Trophoblast cell (in vitro differentiated cells and primary cell): ENCODE data around the gene BCAS2.

Experiments used
- DNase-seq, 2 donors: peaks; one replicate each; pipeline ENCODE4 v3.0.0-alpha.2; 2016
- H2AFZ ChIP-seq: 2 replicates; pipeline ENCODE4 v1.6.1; 2013; ENCODE audit warnings: low read length, moderate library complexity, mild to moderate bottlenecking; ENCODE audit not compliant: insufficient read depth, poor library complexity
- H2AK5ac ChIP-seq: 2 replicates; pipeline ENCODE4 v1.6.1; 2013; ENCODE audit warnings: mild to moderate bottlenecking, low read length
- H2BK120ac ChIP-seq: 2 replicates; pipeline ENCODE4 v1.6.1; 2013; ENCODE audit warnings: low read length, mild to moderate bottlenecking, moderate library complexity; ENCODE audit not compliant: insufficient read depth, poor library complexity
- H2BK12ac ChIP-seq: 2 replicates; pipeline ENCODE4 v1.6.1; 2013; ENCODE audit warnings: mild to moderate bottlenecking, low read length, moderate library complexity
- H2BK5ac ChIP-seq: 2 replicates; pipeline ENCODE4 v1.6.1; 2013; ENCODE audit warnings: low read length, low read depth, moderate library complexity, mild to moderate bottlenecking; ENCODE audit not compliant: poor library complexity
- H3K14ac ChIP-seq: 2 replicates; pipeline ENCODE4 v1.6.1; 2013; ENCODE audit warnings: mild to moderate bottlenecking, low read length
- H3K18ac ChIP-seq: 2 replicates; pipeline ENCODE4 v1.6.1; 2013; ENCODE audit warnings: mild to moderate bottlenecking, low read length
- H3K23ac ChIP-seq: 2 replicates; pipeline ENCODE4 v1.6.1; 2013; ENCODE audit warnings: low read length
- H3K27ac ChIP-seq: 2 replicates; pipeline ENCODE4 v1.5.1; 2013; ENCODE audit warnings: low read depth, mild to moderate bottlenecking, inconsistent platforms, low read length, moderate library complexity
- H3K27me3 ChIP-seq: 2 replicates; pipeline ENCODE4 v1.6.1; 2013; ENCODE audit warnings: inconsistent platforms, mild to moderate bottlenecking, low read length, moderate library complexity; ENCODE audit not compliant: insufficient read depth
- H3K36me3 ChIP-seq, 2 experiments: 1 replicate in 1 of 2; 2 replicates in 1 of 2; pipeline ENCODE4 v1.6.1; 2013; ENCODE audit warnings: low read length in 2 of 2, mild to moderate bottlenecking in 2 of 2, moderate library complexity in 1 of 2; ENCODE audit not compliant: insufficient read depth in 2 of 2, control insufficient read depth in 1 of 2
- H3K4ac ChIP-seq: 2 replicates; pipeline ENCODE4 v1.6.1; 2013; ENCODE audit warnings: low read depth, mild to moderate bottlenecking, low read length, moderate library complexity
- H3K4me1 ChIP-seq, 2 experiments: 1 replicate in 1 of 2; 2 replicates in 1 of 2; pipeline ENCODE4 v1.6.1; 2013; ENCODE audit warnings: low read length in 2 of 2, mild to moderate bottlenecking in 2 of 2, moderate library complexity in 1 of 2; ENCODE audit not compliant: insufficient read depth in 2 of 2, control insufficient read depth in 1 of 2
- H3K4me2 ChIP-seq: 2 replicates; pipeline ENCODE4 v1.6.1; 2013; ENCODE audit warnings: inconsistent platforms, mild to moderate bottlenecking, low read length, moderate library complexity
- H3K4me3 ChIP-seq: 2 replicates; pipeline ENCODE4 v1.5.1; 2013; ENCODE audit warnings: mild to moderate bottlenecking, low read depth, low read length, inconsistent platforms
- H3K79me1 ChIP-seq: one replicate; pipeline ENCODE4 v1.6.1; 2013; ENCODE audit warnings: low read length
- H3K79me2 ChIP-seq: 2 replicates; pipeline ENCODE4 v1.6.1; 2013; ENCODE audit warnings: low read length, mild to moderate bottlenecking; ENCODE audit not compliant: control insufficient read depth, insufficient read depth, poor library complexity
- H3K9ac ChIP-seq: 2 replicates; pipeline ENCODE4 v1.6.1; 2013; ENCODE audit warnings: mild to moderate bottlenecking, low read length
- H3K9me3 ChIP-seq: 2 replicates; pipeline ENCODE4 v1.6.1; 2013; ENCODE audit warnings: low read depth, mild to moderate bottlenecking, control low read depth, inconsistent platforms, low read length; ENCODE audit not compliant: insufficient read depth
- H4K12ac ChIP-seq: 2 replicates; pipeline ENCODE4 v1.6.1; 2013; ENCODE audit warnings: low read depth, mild to moderate bottlenecking, low read length, moderate library complexity
- H4K8ac ChIP-seq: 2 replicates; pipeline ENCODE4 v1.6.1; 2013; ENCODE audit warnings: low read depth, mild to moderate bottlenecking, low read length, moderate library complexity
- H4K91ac ChIP-seq: one replicate; pipeline ENCODE4 v1.6.1; 2013; ENCODE audit warnings: low read depth, mild to moderate bottlenecking, low read length, moderate library complexity
- WGBS: extraction: QIAGEN DNeasy Blood & Tissue Kit; methylation state at CpG from one replicate; pipeline ENCODE4 v1.1.7; 2013; ENCODE audit warnings: missing lambda C conversion rate; ENCODE audit not compliant: insufficient read length, insufficient coverage; ENCODE audit errors: extremely low coverage; 5-methylcytosine and 5-hydroxymethylcytosine counted together

Gene BCAS2

DNA sequence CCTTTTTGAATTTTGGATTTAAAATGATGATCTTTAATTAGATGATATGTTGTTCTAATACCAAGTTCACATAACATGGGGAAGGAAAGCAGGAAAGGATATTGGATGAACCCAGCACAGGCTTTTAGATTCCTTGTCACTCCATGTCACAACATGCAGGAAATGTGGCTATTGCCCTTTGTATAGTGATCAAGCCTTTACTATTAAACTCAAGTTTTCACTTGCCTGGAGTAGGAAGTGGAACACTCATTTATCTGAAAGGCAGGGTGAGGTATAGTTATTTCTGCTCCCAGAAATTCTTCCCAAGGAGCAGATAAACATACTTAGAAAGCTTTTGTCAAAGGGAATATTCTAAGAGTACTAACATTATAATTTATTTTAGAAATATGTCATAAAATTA is 37.2 kb upstream of the BCAS2 start:
- H3K4me1 ChIP-seq: no peaks in the 10 kb centered on the region
- H2AK5ac ChIP-seq: no peak overlapping the region
- no peak overlapping the region for H3K4me3 ChIP-seq
- no peak overlapping the region for H4K12ac ChIP-seq
- H4K8ac ChIP-seq: no peak overlapping the region
- no peak overlapping the region for H3K27ac ChIP-seq
- H3K9me3 ChIP-seq: no peaks in the 10 kb centered on the region
- H3K27me3 ChIP-seq: no peaks in the 10 kb centered on the region
- no peak overlapping the region for H4K91ac ChIP-seq
- H3K4me2 ChIP-seq: no peak overlapping the region
- no peak overlapping the region for H3K14ac ChIP-seq
- no peaks in the 10 kb centered on the region for H3K36me3 ChIP-seq
- H3K9ac ChIP-seq: no peak overlapping the region
- no peak for DNase-seq
- no peak overlapping the region for H2AFZ ChIP-seq
- no peak overlapping the region for H3K4ac ChIP-seq
- no peaks in the 10 kb centered on the region for H3K79me2 ChIP-seq
- no peak overlapping the region for H3K23ac ChIP-seq
- no peak overlapping the region for H2BK12ac ChIP-seq
- no peaks in the 10 kb centered on the region for H3K79me1 ChIP-seq
- H2BK5ac ChIP-seq: no peak overlapping the region
- H3K18ac ChIP-seq: no peak overlapping the region
- no peak overlapping the region for H2BK120ac ChIP-seq

DNA sequence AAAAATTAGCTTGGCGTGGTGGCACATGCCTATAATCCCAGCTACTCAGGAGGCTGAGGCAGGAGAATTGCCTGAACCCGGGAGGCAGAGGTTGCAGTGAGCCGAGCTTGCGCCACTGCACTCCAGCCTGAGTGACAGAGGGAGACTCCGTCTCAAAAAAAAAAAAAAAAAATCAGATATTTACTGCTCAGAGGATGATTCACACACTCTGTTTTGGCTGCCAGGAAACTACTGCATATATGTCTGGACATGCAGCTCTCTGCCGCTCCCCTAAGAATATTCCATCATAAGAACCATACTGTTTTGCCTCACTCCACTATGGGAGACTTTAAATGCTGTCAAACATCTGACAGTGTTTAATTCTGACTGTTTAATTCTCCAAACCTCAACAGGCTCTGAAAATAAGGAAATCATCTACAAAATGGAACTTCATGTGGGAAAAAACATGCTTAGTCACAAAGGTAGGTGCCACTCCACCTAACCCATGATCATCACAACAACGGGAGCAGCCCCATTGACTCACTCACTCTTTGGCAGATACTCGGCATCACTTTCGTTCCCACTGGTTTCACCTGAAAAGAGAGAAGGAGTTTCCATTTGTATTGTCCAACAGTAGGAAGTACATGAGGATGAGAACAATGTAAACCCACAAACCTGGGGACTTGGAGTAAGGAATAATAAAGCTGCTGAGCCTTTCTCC is 29.3 kb upstream of the BCAS2 start:
- H3K79me1 ChIP-seq: no peaks in the 10 kb centered on the region
- no peaks in the 10 kb centered on the region for H3K36me3 ChIP-seq
- WGBS: no CpG with 5 or more reads among the region's 9 CpGs

GRCh38 chr1:114609826-114610225 is 28.4 kb upstream of the BCAS2 start:
- H3K23ac ChIP-seq: no peak overlapping the region
- no peak overlapping the region for H3K27ac ChIP-seq
- H3K79me2 ChIP-seq: peaks cover 2% of the 10 kb centered on the region
- H2BK12ac ChIP-seq: no peak overlapping the region
- no peak for DNase-seq
- no peak overlapping the region for H4K8ac ChIP-seq
- peaks cover 3% of the 10 kb centered on the region in 2 experiments for H3K4me1 ChIP-seq
- H3K79me1 ChIP-seq: no peaks in the 10 kb centered on the region
- WGBS: no CpG with 5 or more reads among the region's 2 CpGs
- no peak overlapping the region for H4K91ac ChIP-seq
- H3K4me3 ChIP-seq: no peak overlapping the region
- H2AFZ ChIP-seq: no peak overlapping the region
- H3K9me3 ChIP-seq: no peaks in the 10 kb centered on the region
- no peak overlapping the region for H3K4ac ChIP-seq
- H3K4me2 ChIP-seq: no peak overlapping the region
- no peak overlapping the region for H3K18ac ChIP-seq
- H3K27me3 ChIP-seq: no peaks in the 10 kb centered on the region
- H3K36me3 ChIP-seq: no peaks in the 10 kb centered on the region
- no peak overlapping the region for H2BK5ac ChIP-seq
- no peak overlapping the region for H2AK5ac ChIP-seq
- H3K9ac ChIP-seq: no peak overlapping the region
- H4K12ac ChIP-seq: no peak overlapping the region
- H2BK120ac ChIP-seq: no peak overlapping the region
- no peak overlapping the region for H3K14ac ChIP-seq

More for the DNA sequence above, 29.3 kb upstream of the BCAS2 start:
- H3K27me3 ChIP-seq: no peaks in the 10 kb centered on the region
- no peak overlapping the region for H3K4me3 ChIP-seq
- H3K9ac ChIP-seq: no peak overlapping the region
- no peak overlapping the region for H4K8ac ChIP-seq
- no peak overlapping the region for H4K12ac ChIP-seq
- no peak overlapping the region for H3K4ac ChIP-seq
- peaks cover 3% of the 10 kb centered on the region in 2 experiments for H3K4me1 ChIP-seq
- H3K14ac ChIP-seq: no peak overlapping the region
- H3K27ac ChIP-seq: no peak overlapping the region
- no peak overlapping the region for H3K23ac ChIP-seq
- no peak for DNase-seq
- H2BK12ac ChIP-seq: no peak overlapping the region
- no peak overlapping the region for H2AFZ ChIP-seq
- peaks cover 2% of the 10 kb centered on the region for H3K79me2 ChIP-seq
- no peak overlapping the region for H2AK5ac ChIP-seq
- H2BK5ac ChIP-seq: no peak overlapping the region
- H3K9me3 ChIP-seq: no peaks in the 10 kb centered on the region
- no peak overlapping the region for H4K91ac ChIP-seq
- H3K4me2 ChIP-seq: no peak overlapping the region
- H3K18ac ChIP-seq: no peak overlapping the region
- no peak overlapping the region for H2BK120ac ChIP-seq

DNA sequence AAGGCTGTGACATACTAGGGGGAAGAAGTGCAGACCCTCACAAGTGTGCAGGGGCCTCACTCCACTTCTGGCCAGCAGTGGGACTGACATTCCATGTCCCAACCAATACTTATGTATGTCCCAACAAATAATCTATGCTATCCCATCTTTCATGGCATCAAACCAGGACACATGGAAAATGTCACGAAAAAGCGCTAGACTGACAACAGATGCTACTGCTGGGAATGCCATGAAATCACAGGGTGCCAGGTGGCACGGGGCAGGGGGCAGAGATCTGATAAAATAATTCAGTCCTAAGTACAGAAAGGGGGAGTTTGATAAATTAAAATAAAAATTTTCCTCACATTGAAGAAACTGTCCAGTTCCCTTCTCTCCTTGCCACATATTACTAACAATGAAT is 27.6 kb upstream of the BCAS2 start:
- Histone ChIP-seq H4K8ac (no peak overlapping the region), H3K27ac (no peak overlapping the region), H3K4ac (no peak overlapping the region), H2BK5ac (no peak overlapping the region), H2AFZ (no peak overlapping the region), H3K4me3 (no peak overlapping the region), H3K9me3 (no peaks in the 10 kb centered on the region), H2AK5ac (no peak overlapping the region), H3K27me3 (no peaks in the 10 kb centered on the region), H2BK120ac (no peak overlapping the region), H3K18ac (no peak overlapping the region), H2BK12ac (peak overlapping the region; percentile 32), H3K4me1 (peaks cover 3% of the 10 kb centered on the region in 2 experiments), H4K91ac (no peak overlapping the region), H3K23ac (no peak overlapping the region), H3K4me2 (no peak overlapping the region), H4K12ac (no peak overlapping the region), H3K79me1 (no peaks in the 10 kb centered on the region), H3K79me2 (peaks cover 2% of the 10 kb centered on the region), H3K36me3 (no peaks in the 10 kb centered on the region), H3K14ac (no peak overlapping the region), H3K9ac (no peak overlapping the region)
- no peak for DNase-seq
- WGBS: no CpG with 5 or more reads among the region's 3 CpGs
